ENCODE results near the gene GLB1L.
"Not testable (repeated sequence)": the region's sequence is repeated elsewhere in the genome, so short reads cannot be mapped to it uniquely, and the experiment has no call there.

Gene GLB1L

DNA sequence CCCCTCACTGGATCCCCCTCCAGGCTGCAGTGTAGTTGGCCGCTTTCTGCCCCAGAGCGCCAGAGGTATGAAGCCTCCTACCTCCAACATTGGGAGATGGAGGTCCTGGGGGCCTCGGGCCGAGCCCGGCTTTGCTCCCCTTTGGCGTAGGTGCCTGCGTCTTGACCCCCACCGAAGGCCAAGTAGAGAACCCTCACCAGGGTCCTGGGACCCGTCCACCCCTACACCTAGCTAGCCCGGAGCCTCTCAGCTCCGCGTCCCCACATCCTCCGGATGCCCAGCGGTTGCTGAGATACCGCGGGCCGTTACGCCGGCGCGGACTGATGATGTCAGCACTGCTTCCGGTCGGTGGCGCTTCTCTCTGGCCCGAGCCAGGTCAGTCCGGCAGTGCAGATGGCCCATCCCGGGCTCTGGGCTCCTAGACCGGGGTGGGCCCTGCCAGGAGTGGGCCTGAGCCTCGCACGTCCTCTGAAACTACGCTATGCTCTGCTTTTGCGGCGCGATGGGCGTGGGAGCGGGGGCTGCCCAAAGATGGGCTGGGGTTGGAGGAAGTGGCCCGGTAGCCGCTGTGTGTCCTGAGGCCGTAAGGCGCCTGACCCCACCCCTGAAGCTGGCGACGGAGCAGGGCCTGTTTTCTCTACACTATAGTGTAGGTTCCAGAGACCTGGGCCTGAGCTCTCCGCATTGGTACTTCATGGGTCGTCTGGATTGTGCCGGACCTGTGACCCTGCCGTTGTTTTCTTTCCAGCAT, at the start of gene GLB1L, which contains the start of gene STK16:
Gene GLB1L (minus strand): TSS at position 297 of the 751 bp plus-strand sequence. CDS start 1,871 bp downstream, outside the sequence.
Gene STK16 (plus strand): TSS at position 332 of the 751 bp plus-strand sequence. CDS start 521 bp downstream, outside the sequence.
- DNase-seq (ENCODE audit: low spot score) = peak; percentile 98

DNA sequence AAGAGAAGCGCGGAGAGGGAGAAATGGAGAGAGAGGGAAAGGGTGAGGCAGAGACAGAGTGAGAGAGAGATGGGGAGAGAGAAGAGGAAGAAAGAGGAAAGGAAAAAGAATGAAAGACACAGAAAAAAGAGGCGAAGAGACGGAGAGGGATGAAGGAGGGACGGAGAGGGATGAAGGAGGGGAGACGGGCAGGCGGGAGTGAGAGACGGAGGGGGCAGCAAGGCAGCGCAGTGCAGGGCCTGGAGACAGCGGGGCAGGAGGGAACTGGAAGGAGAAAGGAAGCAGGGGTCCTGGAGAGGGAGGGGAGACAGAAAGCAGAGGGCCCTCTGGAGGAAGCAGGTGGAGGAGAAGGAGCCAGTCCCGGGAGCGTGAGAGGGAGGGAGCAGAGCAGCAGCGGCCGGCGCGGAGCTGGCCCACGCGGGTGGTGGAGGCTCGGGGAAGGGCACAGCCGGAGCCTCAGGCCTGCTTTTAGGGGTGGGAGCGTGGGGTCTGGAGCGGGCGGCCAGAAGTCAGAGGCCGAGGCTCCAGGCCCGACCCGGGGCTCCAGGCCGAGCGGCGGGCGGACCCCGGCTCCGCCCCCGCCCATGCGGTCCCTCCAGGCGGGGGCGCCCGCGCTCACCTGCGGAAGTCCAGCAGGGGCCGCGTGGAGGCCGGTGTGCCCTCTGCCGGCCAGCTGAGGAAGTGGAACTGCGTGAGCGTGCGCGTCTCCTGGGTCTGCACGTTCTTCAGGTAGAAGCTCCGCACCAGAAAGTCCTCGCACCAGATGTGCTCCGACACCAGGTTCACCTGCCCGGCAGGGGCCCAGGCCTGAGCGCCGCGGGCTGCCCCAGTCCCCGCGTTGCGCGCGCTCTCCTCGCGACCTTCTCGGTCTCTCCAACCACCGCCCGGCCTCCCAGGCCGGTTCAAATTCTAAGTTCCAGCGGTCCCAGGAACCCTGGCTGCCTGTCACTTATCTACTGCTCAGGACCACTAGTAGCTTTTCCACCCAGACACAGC, 49.4 kb upstream of the GLB1L start:
- DNase-seq (ENCODE audit: low spot score) = peak; percentile 98

DNA sequence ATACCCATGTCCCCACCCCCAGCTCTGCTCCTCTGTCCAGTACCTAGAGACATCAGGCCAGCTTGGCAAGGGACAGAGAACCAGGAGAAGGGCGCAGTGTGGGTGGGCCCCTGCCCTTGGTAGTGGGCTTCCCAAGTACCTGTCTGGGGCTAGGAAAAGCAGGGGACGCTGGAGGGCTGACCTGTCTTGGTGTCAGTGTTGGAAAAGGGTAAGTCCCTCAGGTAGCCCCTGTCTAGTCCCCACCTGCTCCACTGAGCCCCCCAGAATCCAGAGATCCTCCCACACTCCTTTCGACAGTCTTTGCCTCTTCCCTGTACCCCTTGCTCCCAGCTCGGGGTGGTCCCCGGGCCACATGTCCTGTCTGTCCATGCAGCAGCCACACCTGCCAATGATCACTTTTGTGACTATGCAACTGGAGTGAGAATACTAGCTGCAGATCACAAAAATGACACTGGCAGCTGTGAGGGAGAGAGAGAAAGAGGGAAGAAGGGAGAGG, 48.5 kb upstream of the GLB1L start:
- no peak for DNase-seq (ENCODE audit: low spot score)

DNA sequence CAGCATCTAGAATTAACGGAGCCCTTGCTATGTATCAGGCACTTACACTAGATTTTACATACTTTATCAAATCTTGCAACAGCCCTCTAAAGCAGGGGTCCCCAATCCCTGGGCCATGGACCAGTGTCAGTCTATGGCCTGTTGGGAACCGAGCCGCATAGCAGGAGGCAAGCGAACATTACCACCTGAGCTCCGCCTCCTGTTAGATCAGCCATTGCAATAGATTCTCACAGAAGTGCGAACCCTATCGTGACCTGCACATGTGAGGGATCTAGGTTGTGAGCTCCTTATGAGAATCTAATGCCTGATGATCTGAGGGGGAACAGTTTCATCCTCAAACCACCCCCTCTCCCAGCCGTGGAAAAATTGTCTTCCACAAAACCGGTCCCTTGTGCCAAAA, 47.4 kb upstream of the GLB1L start:
- DNase-seq (ENCODE audit: low spot score) = no peak

DNA sequence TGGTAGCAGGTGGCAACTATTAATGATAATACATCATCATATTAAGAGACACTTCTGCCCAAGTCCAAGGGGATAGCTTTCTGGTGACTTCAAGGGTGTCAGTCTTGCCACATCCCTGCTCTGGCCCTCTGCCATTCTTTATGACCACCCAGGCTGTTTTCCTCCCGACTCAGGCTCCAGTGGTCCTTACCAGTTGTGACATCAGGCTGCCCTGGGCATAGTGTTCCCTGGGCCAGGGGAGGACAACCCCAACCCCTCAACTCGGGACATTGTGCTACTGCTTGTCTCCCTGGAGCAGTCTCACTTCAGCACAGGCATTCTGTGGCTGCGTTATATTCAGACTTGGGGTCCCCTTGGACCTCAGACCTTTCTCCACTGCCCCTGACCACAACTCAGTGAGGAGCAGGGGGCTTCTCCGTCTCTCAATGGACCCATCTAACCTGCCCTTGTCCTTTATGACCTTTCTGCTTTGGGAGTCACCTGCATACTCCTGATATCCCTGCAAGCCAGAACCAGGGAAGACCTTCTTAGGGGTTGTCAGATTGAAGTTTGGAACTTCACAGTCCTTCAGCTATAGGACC, 46.8 kb upstream of the GLB1L start:
- no peak for DNase-seq (ENCODE audit: low spot score)

DNA sequence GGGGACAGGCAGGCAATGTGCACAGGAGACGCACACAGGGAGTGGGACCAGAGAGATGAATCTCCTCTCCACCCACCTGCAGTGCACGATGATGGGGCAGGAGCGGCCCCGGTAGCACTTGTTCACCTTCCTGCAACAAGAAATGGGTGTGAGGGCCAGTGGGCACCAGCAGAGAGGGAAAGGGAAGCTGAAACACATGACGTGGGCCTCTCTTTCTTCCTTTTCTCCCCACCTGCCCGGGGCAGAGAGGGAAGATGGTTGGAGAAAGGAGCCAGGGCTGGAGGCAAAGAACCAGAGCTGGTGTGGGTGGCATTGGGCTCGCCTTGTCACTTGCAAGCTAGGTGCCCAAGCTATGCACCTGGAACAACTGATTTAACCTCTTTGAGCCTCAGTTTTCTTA, 46.1 kb upstream of the GLB1L start:
- DNase-seq (ENCODE audit: low spot score) = no peak

DNA sequence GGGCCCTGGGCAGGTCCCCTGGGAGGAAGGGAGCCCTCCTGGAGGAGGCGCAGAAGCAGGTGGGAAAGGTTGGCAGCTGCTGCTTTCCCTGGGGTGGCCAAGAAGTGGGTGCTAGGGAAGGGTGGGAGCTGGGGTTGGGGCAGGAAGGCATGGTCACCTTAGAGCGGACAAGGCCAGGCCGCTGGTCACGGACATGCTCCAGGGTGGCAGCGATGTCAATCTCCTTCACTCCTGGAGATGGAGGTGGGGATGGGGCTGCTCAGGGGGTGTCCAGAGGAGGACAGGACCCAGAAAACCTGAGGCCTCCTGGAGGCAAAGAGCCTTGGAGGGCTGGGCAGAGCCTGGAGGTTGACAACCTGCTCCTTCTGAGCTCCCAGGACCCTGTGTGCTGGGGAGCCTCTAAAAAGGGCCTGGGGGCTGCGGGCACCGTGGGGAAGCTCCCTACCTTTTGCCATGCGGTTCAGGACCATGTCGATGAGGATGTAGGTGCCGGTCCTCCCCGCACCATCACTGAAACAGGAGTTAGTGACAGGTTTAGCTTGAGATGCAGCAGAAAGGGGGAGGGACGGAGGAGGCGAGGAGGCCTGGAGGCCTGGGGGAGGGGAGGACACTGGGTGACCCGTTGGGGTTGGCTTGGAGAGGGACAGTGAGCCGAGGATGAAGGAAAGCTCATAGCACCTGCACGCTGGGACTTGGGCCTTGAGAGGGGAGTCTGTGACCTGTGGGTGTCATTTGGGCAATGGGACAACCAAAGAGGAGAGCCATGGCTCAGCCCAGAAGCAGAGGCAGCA, 45.3 kb upstream of the GLB1L start:
- no peak for DNase-seq (ENCODE audit: low spot score)

DNA sequence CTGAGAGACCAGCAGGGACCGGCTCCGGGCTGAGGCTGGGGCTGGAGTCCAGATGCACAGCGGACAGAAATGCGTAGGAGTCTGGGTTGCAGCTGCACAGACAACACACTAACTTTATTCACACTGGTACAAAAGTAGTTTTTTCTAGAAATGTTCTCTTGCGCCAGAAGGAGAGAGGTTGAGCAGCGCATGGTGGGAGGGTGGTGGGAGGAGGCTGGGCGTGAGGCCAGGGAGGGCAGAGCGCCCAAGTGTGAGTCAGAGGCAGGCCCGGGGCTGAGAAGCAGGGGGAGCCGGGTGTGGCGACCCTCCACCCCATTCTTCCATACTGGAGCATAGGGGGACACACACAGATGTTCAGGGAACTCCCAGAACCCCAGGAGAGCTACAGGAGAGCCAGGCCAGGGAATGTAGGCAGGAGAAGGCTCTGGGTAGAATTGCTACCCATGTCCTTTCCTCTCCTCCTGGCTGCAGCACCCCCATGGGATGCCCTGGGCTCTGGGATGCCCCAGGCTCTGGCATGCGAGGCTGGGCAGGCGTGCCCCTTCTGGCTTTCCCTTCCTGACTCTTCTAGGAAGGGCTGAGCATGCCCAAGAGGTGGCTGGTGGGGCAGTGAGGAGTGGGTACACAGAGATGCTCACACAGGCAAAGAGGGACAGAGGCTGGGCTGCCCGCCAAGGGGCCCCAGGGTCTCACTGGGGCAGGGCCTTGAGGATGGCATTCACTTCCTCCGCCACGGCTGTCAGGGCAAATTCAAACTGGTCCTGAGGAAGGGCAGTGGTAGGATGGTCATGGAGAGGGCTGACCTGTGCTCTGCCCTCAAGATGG, 44.5 kb upstream of the GLB1L start:
- no peak for DNase-seq (ENCODE audit: low spot score)

DNA sequence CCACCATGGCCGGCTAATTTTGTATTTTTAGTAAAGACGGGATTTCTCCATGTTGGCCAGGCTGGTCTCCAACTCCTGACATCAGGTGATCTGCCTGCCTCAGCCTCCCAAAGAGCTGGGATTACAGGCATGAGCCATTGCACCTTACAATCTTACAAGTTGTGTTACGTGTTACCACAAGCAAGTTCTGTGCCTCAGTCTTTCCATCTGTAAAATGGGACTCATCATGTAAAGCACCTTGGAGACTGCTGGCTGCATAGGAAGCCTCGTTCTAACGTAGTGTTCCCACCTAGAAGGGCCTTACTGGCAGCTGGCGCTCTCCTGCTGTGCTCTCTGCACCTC, 43.9 kb upstream of the GLB1L start:
- no peak for DNase-seq (ENCODE audit: low spot score)

DNA sequence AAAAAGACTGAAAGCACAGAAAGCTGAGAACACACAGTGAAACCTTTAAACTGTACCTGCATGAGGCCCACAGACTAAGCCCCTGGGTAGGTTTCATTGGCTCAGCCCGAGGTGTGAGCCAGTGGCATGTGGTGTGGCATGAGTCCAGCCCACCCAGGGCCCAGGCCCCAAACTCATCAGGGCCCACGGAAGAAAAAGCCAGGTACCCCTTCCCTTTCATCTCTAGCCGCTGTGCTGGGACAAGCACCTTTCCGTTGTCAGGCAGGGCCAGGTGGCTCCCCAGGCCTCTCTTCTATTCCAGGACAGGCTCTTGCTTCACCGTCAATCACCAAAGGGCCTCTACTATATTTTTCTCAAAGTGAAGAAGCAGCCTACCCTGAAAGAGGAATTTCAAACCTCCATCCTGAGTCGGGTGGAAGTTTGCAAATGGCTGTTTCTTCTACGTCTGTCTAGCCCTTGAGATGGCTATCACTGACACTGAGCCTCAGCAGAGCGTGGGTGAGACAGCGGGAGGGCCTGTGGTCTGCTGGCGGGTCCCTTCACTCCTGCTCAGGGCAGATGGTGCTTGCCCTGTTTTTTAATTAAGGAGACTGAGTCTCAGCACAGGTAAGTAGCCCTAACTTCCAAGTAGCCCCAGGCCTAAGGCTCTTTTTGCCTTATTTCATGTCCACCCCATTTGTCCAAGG, 42.5 kb upstream of the GLB1L start:
- DNase-seq (ENCODE audit: low spot score) = no peak

DNA sequence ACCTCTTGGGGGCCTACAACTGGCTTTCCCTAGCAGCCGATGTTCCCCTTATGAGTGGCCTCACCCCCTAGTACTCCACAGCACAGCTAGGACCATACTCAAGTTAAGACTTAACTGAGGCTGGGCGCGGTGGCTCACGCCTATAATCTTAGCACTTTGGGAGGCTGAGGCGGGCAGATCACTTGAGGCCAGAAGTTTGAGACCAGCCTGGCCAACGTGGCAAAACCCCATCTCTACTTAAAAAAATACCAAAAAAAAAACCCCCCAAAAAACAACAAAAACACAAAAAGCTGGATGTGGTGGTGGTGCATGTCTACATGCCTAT, 41.8 kb upstream of the GLB1L start:
- DNase-seq (ENCODE audit: low spot score) = not testable (repeated sequence)

DNA sequence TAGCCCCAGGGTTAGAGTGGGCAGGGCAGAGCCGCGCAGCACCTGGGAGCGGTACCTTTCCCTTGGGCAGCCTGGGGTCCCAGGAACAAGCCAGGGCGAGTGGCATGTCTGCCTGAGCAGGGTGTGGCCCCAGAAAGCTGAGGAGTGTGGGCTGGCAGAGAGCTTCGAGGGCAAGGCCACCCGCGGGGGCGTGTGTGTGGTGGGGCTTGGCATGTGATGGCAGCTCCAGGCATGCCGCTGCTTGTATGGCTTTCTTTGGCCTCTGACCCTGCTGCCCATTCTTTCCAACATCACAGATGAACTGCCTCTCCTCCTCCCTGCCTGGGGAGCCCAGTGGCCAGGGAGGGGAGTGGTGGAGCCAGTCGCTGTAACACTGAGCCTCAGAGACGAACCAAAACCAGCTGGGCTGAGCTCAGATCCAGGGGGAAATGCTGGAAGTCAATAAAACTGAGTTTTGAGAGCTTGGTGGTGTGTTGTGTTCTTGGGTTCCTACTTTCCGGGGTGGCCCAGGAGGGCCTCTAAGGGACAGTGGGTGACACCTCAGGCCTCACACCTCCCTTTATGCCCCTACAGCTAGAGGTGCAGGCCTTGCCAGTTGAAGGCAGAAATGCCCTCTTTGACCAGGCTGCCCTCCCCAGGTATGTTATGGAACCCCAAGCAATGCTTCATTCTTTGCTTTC, 41.3 kb upstream of the GLB1L start:
- no peak for DNase-seq (ENCODE audit: low spot score)

DNA sequence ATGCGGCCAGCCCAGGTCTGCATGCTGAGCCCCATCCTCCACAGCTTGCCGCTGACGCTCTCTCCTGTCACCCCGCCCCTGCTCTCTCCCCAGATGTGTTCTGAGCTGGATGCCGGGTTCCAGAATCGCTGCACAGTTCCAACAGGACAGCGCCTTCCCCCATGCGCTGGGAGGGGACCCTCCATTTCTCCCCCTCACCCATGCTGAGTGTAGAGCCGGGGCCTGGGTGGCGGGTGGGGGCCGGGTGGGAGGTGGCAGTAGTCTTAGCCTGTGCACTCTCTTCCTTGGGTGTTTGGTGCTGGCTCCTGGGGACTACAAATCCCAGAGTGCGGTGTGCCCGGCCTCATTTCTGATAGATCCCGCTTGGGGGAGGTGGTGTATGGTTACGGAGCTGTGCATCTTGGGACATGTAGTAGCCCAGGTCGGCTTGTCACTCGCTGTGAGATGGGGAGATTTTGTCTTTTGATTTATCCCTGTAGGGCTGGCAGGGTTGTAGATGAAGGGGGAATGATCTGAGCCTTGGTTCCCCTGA, 40.7 kb upstream of the GLB1L start:
- DNase-seq (ENCODE audit: low spot score) = peak; percentile 83

DNA sequence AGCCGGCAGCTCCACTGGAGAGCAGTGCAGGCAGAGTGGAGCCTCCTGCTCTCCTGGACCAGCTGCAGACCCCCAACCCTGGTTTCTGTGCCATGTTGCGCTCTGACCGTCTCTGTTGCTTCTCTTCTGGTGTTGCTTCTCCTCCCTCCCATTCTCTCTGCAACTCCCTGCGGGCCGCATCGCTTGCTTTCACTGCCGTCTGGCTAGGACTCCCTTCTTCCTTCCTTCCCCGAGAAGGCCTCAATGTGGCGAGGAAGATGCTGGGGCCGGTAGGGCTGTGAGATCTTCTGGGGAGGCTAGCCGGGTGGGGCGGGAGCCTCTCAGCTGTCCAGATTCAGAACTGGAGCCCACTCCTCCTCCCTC, 40.1 kb upstream of the GLB1L start:
- DNase-seq (ENCODE audit: low spot score) = no peak

DNA sequence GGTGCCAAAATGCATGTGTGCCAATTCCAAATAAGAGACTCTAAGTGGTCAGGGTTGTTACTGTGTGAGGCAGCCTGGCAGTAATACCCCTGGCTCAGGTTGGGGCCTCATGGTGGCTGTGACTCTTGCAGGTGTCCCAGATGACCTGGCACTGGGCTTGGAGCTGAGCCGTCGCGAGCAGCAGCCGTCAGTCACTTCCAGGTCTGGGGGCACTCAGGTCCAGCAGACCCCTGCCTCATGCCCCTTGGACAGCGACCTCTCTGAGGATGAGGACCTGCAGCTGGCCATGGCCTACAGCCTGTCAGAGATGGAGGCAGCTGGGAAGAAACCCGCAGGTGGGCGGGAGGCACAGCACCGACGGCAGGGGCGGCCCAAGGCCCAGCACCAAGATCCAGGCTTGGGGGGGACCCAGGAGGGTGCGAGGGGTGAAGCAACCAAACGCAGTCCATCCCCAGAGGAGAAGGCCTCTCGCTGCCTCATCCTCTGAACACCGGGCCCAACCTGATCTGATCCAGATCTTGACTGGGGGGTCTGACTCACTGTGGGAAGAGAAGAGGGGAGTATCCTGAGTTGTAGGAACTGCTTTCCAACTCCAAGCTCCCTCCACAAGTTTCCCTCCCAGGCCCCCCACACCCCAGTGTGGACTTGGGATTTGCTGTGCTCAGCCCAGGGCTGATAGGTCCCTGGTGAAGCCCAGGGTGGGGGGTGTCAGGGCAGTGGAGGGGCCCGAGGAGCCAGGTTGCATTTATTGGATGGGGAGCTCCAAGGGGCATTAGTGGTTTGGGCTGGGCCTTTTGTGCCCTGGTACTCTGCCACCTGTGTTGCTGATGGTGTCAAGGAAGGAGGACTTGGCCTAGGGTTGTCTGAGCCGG, 39.5 kb upstream of the GLB1L start:
- no peak for DNase-seq (ENCODE audit: low spot score)

DNA sequence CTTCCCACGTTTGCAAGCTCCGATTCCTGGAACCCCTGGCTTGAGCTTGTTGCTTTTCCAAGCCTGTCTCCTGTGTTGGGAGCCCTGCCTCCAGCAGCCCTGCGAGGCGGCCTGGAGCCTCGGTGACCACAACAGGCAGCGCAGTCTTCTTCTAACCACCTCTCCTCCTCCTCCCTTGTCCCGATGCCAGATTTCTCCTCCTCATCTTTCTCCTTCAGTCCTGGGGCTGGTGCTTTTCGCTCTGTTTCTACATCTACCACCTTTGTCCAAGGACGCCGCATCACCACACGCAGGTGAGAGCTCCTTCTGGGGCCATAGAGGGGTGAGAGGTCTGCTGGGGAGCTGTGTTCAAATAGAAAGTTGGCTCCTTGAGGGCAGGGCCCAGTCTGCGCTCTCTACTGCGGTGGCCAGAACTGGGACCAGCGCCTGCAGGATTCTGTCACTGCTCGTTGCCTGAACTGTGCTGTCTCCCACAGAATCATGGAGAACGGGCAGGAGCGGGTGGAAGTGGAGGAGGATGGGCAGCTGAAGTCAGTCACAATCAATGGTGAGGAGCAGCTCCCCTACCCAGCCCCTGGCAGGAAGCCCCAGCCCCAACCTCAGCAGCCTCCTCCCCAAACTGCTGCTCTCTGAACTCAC, 37.8 kb upstream of the GLB1L start:
- no peak for DNase-seq (ENCODE audit: low spot score)

DNA sequence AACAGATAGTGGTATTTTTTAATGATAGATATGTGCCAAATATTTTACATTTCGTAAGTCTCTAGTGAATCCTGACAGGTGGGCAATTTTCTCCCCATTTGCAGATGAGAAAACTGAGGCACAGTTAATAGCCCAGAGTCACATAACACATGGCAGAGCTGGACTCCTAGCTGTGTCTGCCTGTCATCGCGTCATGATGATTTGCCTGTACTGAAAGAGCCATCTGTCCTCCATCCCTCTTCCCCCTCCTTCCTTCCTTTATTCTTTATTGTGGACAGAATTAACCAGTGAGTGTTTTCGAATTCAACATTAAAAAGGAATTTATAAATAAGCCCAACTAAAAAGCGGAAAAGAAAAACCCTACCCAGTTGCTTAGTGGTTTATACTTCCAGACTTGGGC, 37.1 kb upstream of the GLB1L start:
- DNase-seq (ENCODE audit: low spot score) = no peak

DNA sequence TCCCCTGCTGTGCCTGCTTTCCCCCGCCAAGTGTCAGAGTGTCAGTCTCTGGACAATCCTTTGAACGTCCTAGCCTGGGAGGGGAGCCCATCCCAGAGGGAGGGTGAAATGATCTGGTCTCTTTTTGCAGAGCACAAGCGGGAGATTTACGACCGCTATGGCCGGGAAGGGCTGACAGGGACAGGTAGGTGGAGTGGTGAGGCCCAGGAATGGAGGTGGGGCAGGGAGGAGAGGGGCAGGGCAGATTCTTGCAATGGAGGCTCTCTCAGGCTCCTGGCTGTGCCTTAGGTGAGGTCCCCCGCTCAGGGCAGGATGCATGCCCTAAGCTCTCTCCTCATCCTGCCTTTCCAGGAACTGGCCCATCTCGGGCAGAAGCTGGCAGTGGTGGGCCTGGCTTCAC, 36.3 kb upstream of the GLB1L start:
- no peak for DNase-seq (ENCODE audit: low spot score)
